DMS 273 (cell line): ENCODE results near the gene SLC28A1.
"Not testable (repeated sequence)": the region's sequence is repeated elsewhere in the genome, so short reads cannot be mapped to it uniquely, and the experiment has no call there.

Experiments
- DNase-seq: peaks from one replicate; lab custom pipeline; 2025; ENCODE audit not compliant: unreplicated experiment; lab: John Stamatoyannopoulos, UW

Gene SLC28A1

GRCh38 chr15:84909029-84909428 lies 24.6 kb downstream of the SLC28A1 start:
- no peak for DNase-seq

- no peak for DNase-seq
Measured at GRCh38 chr15:84909782-84910181, 25.3 kb downstream of the SLC28A1 start.

- no peak for DNase-seq
Measured at GRCh38 chr15:84910928-84911623, 26.6 kb downstream of the SLC28A1 start.

GRCh38 chr15:84911879-84912660 lies 27.6 kb downstream of the SLC28A1 start:
- DNase-seq, result no peak

- DNase-seq, result no peak
Measured at GRCh38 chr15:84913360-84913723, 28.9 kb downstream of the SLC28A1 start.

- no peak for DNase-seq
Measured at GRCh38 chr15:84914351-84914750, 29.9 kb downstream of the SLC28A1 start.

GRCh38 chr15:84914909-84915605 lies 30.6 kb downstream of the SLC28A1 start:
- peak; percentile 52 for DNase-seq

GRCh38 chr15:84915606-84915958 lies 31.1 kb downstream of the SLC28A1 start:
- no peak for DNase-seq

- DNase-seq, result no peak
Measured at GRCh38 chr15:84917452-84917851, 33.0 kb downstream of the SLC28A1 start.

GRCh38 chr15:84919106-84919667 lies 34.7 kb downstream of the SLC28A1 start:
- peak; percentile 35 for DNase-seq

- DNase-seq, result peak; percentile 39
Measured at GRCh38 chr15:84921121-84921520, 36.7 kb downstream of the SLC28A1 start.

- DNase-seq, result no peak
Measured at GRCh38 chr15:84922530-84922929, 38.1 kb downstream of the SLC28A1 start.

GRCh38 chr15:84924077-84924731 lies 39.7 kb downstream of the SLC28A1 start:
- no peak for DNase-seq

- not testable (repeated sequence) for DNase-seq
Measured at GRCh38 chr15:84924821-84925569, 40.5 kb downstream of the SLC28A1 start.

GRCh38 chr15:84925906-84926305 lies 41.4 kb downstream of the SLC28A1 start:
- DNase-seq, result no peak

- DNase-seq, result no peak
Measured at GRCh38 chr15:84926491-84927230, 42.2 kb downstream of the SLC28A1 start.

- DNase-seq, result no peak
Measured at GRCh38 chr15:84928843-84929168, 44.3 kb downstream of the SLC28A1 start.

GRCh38 chr15:84929795-84930603 lies 45.5 kb downstream of the SLC28A1 start:
- DNase-seq, result peak; percentile 17
